Hypothalamus (tissue), 51 donors: ENCODE data around the gene GNAO1.
A peak's percentile ranks its signal among the peaks of the same experiment; 100 is the strongest.

Experiments used
- DNase-seq, 51 donors: peaks; one replicate each; lab custom pipeline; 2025; lab: John Stamatoyannopoulos, UW

GNAO1 gene

DNA sequence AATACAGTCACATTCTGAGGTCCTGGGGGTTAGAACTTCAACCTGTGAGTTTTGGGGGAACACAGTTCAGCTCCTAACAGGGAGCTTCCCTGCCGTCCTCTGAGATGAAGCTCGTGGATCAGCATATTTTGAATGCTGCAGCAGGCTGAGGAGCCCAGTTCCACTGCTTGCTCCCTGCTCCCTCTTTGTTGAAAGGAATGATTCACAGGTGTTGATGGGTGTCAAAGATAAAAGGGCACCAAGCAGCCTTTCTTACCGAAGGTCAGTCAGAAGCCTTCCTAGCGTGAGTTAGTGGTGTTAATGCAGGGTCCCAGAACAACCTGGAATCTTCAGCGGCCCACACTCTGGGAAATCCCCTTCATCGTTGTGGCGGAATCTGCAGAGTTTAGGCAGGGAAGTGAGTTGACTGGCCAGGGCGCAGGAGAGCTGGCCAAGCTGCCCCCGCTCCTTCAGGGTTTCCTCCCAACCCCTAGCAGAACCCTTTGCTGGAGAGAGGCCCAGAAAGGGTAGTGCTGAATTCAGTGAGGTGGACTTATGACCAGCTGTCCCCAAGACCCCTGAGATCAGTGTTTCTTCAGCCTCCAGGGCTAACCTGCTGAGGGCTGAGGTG is 114.8 kb downstream of the GNAO1 start:
- peak in 2 of 51 donors; percentile 40 to 69 for DNase-seq

DNA sequence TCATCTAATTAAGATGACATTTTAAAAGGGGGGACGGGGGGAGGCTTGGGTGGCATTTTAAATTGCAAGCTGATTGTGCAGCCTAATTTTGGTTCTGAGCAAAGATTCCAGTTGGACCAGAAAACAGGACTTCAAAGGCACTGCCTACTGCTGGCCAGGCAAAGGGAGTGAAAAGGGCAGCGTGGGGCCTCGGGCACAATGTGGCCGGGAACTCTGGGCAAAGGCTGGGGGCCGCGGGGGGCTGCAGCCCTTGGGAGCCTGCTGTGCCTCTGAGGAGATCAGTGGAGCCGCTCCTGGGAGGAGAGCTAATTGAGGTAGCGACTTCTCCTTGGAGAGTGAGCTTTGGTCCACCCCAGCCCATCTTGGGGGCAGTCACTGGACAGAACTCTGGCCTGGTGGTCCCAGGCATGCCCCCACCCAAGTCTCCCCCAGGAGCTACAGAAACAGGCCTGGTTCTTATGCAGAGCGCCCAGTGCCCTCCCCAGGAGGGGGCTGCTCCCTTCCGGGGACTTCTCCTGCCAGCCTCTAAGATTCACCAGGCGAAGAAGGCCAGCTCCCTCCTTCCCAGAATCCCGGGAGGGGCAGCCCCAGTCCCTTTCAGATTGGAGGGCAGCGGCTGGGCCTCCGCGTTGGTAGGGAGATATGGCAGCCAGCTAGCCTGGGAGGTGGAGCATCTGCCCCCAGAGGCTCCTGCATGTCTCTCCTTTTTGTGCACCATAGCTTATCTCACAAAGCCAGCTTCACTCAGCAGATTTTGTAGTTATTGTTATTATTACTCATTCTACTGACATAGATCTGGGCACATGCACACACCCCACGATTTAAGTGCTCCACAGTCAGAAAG is 115.6 kb downstream of the GNAO1 start:
- peak in 3 of 51 donors; percentile 34 to 69 (median 49) for DNase-seq

DNA sequence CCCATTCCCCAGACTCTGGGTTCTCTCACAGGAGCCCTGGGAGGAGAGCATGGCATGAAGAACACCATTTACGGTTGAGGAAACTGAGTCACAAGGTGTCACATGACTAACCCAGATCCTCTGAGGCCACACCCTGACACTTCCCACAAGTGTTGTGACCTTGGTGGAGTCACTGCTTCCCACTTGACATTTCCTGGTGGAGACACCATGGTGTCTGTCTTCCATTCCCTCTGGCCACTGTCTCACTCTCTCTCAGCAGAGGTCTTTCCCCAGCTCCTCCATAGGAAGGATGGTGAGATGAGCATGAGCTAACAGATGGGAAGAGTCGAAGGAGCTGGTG is 116.2 kb downstream of the GNAO1 start:
- no peak for DNase-seq

DNA sequence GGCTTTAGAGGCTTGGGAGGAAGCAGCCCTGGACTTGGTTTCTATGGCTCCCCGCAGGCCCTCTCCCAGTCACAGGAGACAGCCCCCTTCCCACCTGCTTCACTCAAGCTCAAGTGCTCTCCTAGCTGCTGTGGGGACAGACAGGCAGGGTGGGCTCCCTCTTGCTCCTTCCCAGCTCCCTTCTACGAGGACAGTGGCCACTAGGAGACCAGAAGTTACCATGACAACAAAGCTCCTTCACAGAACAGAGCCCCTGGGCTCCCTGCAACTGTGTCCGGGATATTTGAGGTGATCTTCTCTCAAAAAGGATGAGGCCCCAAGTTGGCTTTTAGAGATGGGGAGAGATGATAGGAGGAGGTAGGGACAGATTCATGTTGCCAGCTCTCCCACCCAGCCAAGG is 117.7 kb downstream of the GNAO1 start:
- DNase-seq = no peak

DNA sequence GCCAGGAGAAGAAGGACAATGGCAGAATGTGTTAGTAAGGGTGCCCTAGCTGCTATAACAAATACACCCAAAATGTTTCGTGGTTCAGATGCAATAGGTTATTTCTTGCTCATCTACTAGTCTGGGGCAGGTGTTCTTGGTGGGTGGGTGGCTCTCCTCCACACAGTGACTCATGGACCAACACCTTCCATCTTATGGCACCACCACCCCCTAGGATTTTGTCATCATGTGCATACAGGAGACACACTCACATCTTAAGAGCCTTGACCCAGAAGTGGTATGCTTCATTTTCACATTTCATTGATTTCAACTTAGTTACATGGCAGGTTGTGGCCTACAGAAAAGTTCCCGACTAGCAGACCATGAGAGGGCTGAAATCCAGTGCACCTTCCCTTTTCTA is 119.4 kb downstream of the GNAO1 start:
- DNase-seq = no peak

DNA sequence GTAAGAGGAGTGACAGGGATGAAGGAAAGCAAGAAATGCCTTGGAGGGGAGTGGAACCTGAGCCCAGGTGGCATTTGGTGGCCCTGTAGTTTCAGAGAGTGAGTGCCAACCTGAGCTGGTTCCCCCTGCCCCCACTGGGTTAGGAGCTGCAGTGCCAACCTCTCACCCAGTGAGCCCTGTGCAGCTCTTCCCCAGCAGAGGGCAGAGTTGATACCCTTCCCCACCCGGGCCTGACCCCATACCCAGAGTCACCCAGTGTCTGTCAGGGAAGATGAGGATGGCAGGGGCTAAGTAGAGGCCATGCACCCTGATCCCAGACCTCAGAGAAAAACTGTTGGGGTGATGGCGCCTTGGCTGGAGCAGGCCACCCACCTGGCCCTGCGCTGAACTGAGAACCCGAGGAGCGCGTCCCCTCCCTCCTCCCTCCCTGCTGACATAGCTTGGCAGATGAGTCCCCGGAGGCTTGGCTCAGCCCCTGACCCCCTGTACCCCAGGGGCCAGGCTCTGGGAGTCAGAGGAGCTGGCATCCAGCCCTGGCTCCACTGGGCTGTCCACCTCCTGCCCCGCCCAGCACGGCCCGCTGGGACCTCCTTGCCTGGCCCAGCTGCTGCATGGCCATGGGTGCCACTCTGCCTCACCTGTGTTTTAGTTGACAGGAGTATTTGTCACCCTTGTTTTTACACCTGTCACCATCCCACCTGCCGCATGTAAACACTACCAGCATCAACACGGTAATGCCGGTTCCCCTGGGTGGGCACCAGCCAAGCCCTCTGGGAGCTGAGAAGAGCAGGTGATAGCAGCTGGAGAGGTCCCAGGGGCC is 120.1 kb downstream of the GNAO1 start:
- no peak for DNase-seq

DNA sequence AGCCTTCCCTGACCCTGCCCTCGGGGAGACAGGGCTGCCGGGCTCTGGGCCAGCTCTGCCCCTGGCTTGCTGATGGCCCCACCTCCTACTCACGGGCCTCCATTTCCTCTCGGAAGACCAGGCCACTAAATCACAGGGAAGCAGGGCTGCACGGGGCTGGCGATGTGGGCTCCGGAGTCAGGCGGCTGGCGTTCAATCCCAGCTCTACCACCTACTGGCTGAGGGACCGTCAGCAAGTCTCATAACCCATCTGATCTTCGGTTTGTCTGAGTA is 120.7 kb downstream of the GNAO1 start:
- DNase-seq = no peak

DNA sequence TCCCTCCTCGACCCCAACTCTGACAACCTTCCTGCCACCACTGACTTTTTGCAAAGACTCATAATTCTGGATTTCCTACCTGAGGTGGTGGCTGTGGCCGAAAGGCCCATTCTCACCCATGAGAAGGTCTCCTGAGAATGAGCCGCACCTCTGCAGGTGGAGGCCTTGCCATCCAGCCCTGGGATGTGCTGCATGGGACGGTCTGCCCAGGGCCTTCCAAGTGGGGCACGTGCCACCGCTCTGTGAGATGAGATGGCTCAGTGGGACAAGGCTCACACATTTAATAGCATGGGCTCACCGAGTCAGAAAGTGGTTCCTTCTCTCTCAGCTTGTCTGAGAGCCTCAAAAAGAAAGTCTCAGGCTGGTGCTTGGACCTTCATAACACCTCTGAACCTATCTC is 121.3 kb downstream of the GNAO1 start:
- DNase-seq = no peak

DNA sequence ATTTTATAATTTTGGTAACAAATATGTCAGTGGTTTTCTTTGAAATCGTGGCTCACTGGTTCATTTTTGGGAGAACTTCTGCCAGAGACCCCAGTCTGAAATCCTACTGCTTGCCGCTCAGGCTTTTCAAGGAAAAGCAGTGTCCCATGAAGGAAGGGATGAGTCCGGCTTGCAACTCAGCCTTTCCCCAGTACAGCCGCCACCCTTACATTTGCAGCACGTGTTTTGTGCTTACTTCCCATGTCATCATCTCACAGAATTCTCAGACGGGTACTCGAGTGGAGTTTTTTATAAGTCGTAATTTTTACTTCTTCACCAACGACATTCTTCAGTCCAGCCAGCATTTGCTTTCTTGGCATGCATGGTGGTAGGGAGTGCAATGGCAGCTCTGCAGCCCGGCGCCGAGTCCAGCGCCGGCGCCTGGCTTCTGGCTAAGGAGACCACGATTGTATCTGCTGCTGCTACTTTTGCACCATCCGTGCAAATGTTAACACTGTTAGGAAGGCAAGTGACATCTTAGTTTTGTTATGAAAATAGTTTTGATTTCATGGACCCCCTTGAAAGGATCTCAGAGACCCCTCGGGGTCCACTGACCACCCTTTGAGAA is 123.1 kb downstream of the GNAO1 start:
- DNase-seq = no peak

DNA sequence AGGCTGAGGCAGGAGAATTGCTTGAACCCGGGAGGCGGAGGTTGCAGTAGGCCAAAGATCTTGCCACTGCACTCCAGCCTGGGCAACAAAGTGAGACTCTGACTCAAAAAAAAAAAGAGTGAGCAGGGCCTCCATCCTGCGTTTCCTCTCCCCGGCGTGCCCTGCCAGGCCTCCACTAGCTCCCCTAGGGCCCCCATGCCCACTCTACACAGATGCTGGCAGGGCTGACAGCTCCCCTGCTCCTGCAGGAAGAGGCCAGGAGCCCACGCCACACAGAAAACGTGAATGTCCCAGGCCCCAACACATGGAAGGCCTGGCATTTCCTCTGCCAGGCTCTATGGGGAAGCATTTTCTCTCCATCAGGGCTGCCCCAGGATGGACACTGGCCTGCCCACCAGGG is 124.7 kb downstream of the GNAO1 start:
- no peak for DNase-seq

DNA sequence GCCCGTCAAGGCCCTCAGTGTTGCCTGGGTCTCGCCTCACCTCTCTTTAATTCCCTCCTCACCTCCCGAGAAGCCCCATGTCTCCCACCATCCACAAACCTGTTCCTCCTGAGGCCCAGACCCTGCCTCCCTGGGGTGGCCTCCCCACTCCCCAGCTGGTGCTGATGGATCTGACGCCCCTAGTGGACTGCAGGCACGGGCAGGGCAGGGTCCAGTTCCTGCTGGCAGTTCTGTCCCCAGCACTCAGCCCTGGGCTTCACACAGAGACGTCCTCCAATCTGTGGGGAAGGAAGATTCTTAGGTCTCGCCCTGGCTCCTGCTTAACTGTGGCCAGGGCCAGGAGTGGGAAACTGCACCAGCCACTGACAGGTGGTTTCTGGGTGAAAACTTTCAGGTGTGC is 125.3 kb downstream of the GNAO1 start:
- no peak for DNase-seq

DNA sequence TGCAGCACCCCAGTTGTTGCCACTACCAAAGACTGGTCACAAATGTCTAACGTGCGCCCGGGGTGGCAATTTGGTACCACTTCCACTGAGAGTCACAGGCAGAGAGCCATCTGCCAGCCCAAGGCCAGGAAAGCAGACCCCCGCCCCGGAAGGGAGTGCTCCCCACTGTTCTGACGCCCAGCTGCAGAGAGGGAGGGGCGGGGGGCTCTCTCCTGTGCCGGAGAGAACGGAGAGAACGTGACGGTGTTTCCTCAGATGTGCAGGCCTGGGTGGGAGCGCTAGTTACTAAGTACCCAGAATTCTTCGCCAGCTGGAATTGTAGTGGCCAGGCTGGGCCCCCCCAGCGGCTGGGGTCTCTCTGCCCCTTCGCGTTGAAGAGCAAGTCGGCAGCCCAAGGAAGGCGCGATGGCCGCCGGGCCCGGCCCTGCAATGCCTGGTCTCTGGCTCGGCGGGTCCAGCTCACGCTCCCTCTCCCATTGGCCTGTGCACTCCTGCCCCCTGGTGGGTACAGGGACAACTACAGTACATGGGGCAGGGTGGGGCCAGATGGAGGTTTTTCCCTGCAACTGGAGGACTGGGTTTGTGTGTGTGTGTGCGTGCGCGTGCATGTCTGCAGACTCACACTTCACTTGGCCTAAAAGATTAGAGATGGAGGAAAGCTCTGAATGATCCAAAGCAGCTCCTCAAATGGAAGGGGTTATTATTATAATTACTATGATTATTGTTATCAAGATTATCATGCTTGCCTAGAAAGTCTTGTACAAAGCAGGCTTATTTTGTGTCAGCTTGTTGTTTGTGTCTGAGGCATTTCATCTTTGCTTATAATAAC is 126.9 kb downstream of the GNAO1 start:
- DNase-seq = peak; percentile 20 to 93 (median 78)

DNA sequence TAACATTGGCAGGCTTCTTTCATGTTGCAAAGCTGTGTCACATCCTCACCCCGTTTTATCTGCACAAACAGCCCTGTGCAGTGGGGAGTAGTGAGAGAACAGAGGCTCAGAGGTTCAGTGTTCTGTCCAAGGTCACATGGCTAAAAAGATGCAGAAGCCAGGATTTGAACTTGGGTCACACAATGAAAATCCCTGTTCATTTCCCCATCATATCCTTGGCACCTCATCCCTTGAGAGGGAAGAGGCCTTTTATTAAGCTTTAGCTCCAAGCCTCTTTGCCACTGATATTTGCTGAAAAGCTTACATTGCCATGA is 127.5 kb downstream of the GNAO1 start:
- DNase-seq = no peak

DNA sequence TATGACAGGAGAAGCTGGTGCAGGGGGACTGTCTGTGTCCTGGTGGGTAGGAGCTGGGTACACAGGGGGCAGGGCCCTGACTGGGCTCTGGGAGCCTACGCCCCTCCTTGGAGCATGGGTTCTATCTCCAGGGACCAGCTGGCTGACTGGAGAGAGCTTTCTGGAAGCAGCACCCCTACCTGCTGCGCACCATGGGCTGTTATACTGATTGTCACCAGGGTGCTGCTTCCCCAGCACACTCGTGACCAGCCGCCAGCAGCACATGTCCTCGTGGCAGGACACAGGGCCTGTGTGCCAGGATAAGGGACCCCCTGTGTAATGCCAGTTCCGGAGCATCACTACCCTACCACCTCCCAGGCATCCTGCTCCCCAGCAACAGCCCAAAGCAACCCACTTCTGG is 128.1 kb downstream of the GNAO1 start:
- peak in 15 of 51 donors; percentile 28 to 68 (median 51) for DNase-seq

DNA sequence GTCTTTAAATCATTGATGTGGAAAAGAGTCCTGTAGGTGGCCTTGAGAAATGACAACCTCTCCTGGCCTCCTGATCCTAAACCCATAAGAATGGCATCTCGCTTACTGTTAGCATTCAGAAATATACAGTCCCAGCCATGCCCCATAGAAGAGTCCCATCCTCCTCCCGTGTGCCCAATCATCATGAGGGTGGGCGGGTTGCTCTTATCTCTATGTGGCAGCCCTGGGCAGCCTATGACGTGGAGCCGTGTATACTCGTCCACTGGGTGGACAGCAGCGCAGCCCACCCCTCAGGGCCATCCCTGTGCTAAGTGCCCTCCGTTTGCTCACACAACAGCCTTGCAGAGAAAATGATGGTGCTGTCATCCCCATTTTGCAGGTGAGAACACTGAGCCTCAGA is 128.8 kb downstream of the GNAO1 start:
- DNase-seq = no peak

DNA sequence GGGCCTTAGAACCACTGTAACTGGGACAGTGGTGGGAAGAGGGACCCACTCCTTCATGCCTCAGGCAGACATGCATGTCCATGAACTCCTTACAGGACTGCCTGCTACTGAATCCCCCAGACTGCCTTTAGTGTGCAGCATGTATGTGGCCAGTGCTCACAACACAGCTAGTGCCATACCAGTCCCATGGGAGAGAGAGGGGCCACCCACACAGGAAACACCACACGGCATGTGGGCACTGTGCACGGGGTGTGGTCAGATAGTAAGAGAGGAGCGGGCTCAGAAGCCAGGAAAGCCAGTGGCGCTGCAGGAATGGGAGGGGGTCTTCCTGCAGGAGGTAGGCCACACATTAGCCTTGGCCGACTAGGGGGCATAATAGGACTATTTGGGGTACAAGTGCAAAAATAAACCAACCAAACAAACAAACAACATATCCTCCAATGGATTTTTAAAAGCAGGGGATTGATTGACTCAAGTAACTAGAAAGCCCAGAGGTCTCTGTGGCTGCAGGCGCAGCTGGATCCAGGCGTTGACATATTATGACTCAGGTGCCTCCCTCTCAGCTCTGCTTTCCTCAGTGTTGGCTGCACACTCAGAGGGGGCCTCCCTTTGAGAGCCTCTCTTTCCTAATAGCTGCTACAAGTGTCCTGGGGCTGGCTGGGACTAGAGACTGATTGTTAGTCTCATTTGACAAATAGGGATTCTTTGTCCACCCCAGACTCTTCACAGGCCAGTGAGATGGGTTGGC is 129.7 kb downstream of the GNAO1 start:
- no peak for DNase-seq

DNA sequence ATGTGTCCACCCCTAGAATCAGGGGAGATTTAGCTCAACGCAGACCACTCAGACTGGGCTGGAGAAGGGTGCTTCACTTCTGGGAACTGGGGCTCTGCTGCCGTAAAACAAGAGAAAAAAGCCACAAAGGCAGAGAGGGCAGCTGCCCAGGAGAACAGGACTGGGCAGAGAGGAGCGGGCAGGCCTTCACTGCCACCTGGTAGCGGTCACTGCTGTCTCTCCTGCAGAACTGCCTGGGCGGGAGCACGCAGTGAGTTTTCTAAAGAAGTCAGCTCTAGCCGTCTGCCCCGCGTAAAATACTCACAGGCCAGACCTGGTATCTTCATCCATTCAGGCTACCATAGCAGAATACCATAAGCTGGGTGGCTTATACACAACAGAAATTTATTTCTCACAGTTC is 130.3 kb downstream of the GNAO1 start:
- DNase-seq = no peak

DNA sequence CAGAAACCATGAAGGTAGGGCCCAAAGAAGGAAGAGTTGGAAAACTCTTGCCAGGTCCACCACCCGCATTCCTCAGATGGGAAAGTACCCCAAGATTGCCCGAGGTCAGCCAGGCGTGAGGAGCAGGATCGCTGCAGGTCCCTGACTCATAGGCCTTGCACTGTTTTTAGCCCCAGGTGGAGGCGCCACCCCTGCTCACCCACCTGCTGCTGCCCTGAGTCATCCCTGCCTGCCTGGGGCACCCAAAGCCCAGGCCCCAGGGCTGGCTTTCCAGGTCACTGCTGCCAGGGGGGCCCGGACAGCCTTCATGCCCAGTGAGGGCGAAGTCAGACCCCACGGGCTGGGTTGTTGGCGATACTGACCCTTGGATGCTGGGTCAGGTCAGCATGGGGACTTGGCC is 133.1 kb downstream of the GNAO1 start:
- no peak for DNase-seq

DNA sequence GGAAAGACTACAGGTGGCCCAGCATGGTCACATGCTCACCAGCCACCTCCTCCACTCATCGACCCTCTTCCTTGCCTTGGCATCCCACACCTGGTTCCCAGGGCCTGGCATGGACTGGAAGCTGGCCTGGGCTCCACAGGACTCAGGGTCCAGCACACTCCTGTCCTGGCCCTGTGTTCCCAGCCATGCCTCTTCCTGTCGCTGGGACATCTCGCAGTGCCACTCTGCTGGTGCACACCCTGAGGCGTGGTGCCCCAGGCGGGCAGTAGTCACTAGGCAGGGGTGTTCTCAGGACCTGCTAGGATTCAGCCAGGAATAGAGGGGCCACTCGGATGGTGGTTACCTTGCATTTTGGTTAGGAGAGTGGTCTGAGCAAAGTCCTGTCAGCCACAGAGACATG is 134.7 kb downstream of the GNAO1 start:
- DNase-seq = no peak
